HG02571 (cell line): ENCODE measurements around the gene CECR2.
"Not testable (repeated sequence)": the region's sequence is repeated elsewhere in the genome, so short reads cannot be mapped to it uniquely, and the experiment has no call there.

Source experiments
- ATAC-seq: cut with Tn5 transposase; IDR thresholded peaks from one replicate; pipeline ENCODE4 v1.9.1; 2021; ENCODE audit warnings: mild to moderate bottlenecking, moderate library complexity; ENCODE audit not compliant: unreplicated experiment

The CECR2 gene

GRCh38 chr22:17400305-17400704 lies 31.0 kb downstream of the CECR2 start:
- no peak for ATAC-seq

- no peak for ATAC-seq
Observed at GRCh38 chr22:17401728-17402127, 32.5 kb downstream of the CECR2 start.

GRCh38 chr22:17402293-17402692 lies 33.0 kb downstream of the CECR2 start:
- no peak for ATAC-seq

- ATAC-seq: no peak
Observed at GRCh38 chr22:17403906-17404305, 34.6 kb downstream of the CECR2 start.

GRCh38 chr22:17407643-17408042 lies 38.4 kb downstream of the CECR2 start:
- no peak for ATAC-seq

GRCh38 chr22:17410576-17410975 lies 41.3 kb downstream of the CECR2 start:
- ATAC-seq: no peak

- no peak for ATAC-seq
Observed at GRCh38 chr22:17411213-17411612, 42.0 kb downstream of the CECR2 start.

GRCh38 chr22:17412232-17412631 lies 43.0 kb downstream of the CECR2 start:
- no peak for ATAC-seq

GRCh38 chr22:17418890-17419324 lies 49.6 kb downstream of the CECR2 start:
- no peak for ATAC-seq

GRCh38 chr22:17419348-17419747 lies 50.1 kb downstream of the CECR2 start:
- ATAC-seq: no peak

GRCh38 chr22:17422736-17423343 lies 53.6 kb downstream of the CECR2 start:
- ATAC-seq: no peak

GRCh38 chr22:17423616-17424015 lies 54.4 kb downstream of the CECR2 start:
- ATAC-seq: no peak

GRCh38 chr22:17427528-17427927 lies 58.3 kb downstream of the CECR2 start:
- not testable (repeated sequence) for ATAC-seq

GRCh38 chr22:17429516-17429915 lies 60.3 kb downstream of the CECR2 start:
- ATAC-seq: no peak

- no peak for ATAC-seq
Observed at GRCh38 chr22:17430412-17430811, 61.2 kb downstream of the CECR2 start.

- ATAC-seq: no peak
Observed at GRCh38 chr22:17431179-17431578, 61.9 kb downstream of the CECR2 start.

GRCh38 chr22:17434856-17435255 lies 65.6 kb downstream of the CECR2 start:
- no peak for ATAC-seq

GRCh38 chr22:17435375-17435774 lies 66.1 kb downstream of the CECR2 start:
- no peak for ATAC-seq

GRCh38 chr22:17436382-17436980 lies 67.2 kb downstream of the CECR2 start:
- no peak for ATAC-seq

GRCh38 chr22:17436981-17437412 lies 67.7 kb downstream of the CECR2 start:
- ATAC-seq: no peak

GRCh38 chr22:17438026-17438425 lies 68.8 kb downstream of the CECR2 start:
- ATAC-seq: no peak

- ATAC-seq: no peak
Observed at GRCh38 chr22:17441326-17441725, 72.1 kb downstream of the CECR2 start.
